Measurements from ENCODE around the gene ABCF3.

The ABCF3 gene

GRCh38 chr3:184184546-184185230 lies 1.3 kb upstream of the ABCF3 start:
- H3K4me3 ChIP-seq (ENCODE audit: control insufficient read depth, low read depth, low read length), result no peak overlapping the region
- no peak for TF ChIP-seq CTCF (IDR thresholded peaks at IDR 0.05; ENCODE audit: control insufficient read depth, insufficient read depth, low read depth, low read length, missing control alignments)
- no peak for DNase-seq (ENCODE audit: low read depth)

GRCh38 chr3:184185461-184186183 lies 377 bp upstream of the ABCF3 start:
- no peak for TF ChIP-seq CTCF (IDR thresholded peaks at IDR 0.05; ENCODE audit: control insufficient read depth, insufficient read depth, low read depth, low read length, missing control alignments)
- H3K4me3 ChIP-seq (ENCODE audit: control insufficient read depth, low read depth, low read length), result peak overlapping the region; percentile 82
- DNase-seq (ENCODE audit: low read depth), result peak; percentile 91

GRCh38 chr3:184186902-184187207 lies 856 bp downstream of the ABCF3 start:
- H3K4me3 ChIP-seq (ENCODE audit: control insufficient read depth, low read depth, low read length), result peak overlapping the region; percentile 82
- no peak for DNase-seq (ENCODE audit: low read depth)
- no peak for TF ChIP-seq CTCF (IDR thresholded peaks at IDR 0.05; ENCODE audit: control insufficient read depth, insufficient read depth, low read depth, low read length, missing control alignments)

GRCh38 chr3:184188080-184188479 lies 2.1 kb downstream of the ABCF3 start:
- DNase-seq (ENCODE audit: low read depth), result no peak
- no peak overlapping the region for H3K4me3 ChIP-seq (ENCODE audit: control insufficient read depth, low read depth, low read length)
- TF ChIP-seq CTCF (IDR thresholded peaks at IDR 0.05; ENCODE audit: control insufficient read depth, insufficient read depth, low read depth, low read length, missing control alignments), result no peak

- no peak for DNase-seq (ENCODE audit: low read depth)
- H3K4me3 ChIP-seq (ENCODE audit: control insufficient read depth, low read depth, low read length), result no peak overlapping the region
- no peak for TF ChIP-seq CTCF (IDR thresholded peaks at IDR 0.05; ENCODE audit: control insufficient read depth, insufficient read depth, low read depth, low read length, missing control alignments)
These were observed 3.4 kb downstream of the ABCF3 start for GRCh38 chr3:184189421-184189820.

- no peak for TF ChIP-seq CTCF (IDR thresholded peaks at IDR 0.05; ENCODE audit: control insufficient read depth, insufficient read depth, low read depth, low read length, missing control alignments)
These were observed 6.9 kb downstream of the ABCF3 start for GRCh38 chr3:184192889-184193288.

More at GRCh38 chr3:184192889-184193288, 6.9 kb downstream of the ABCF3 start:
- no peak overlapping the region for H3K4me3 ChIP-seq (ENCODE audit: control insufficient read depth, low read depth, low read length)
- DNase-seq (ENCODE audit: low read depth), result no peak

All from AG09309 (cell line).